ENCODE measurements around the gene WDR86.

The WDR86 gene

DNA sequence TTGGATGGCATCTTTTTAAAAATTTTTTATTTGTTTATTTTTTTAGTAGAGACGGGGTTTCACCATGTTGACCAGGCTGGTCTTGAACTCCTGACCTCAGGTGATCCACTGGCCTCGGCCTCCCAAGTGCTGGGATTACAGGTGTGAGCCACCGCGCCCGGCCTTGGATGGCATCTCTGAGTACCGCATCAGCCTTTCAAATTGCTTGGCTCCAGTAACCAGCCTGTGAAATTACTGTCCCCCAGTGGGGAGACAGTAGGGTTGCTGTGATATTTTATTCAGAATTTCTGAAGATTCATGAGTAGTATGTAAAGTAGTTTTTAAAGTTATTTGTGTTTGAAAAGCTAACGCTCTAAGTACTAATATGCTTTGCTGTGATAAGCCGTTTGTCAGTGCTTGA is 67.0 kb downstream of the WDR86 start:
- in situ Hi-C loops (cut with HindIII; ENCODE audit: low sequenced_read_pairs), result no loop called here
- peak overlapping the region; percentile 54 for H3K4me3 ChIP-seq (ENCODE audit: low read depth, low read length)
- DNase-seq (ENCODE audit: low read depth), result no peak
- TF ChIP-seq CTCF (IDR thresholded peaks at IDR 0.05; ENCODE audit: low read depth, low read length, missing control alignments), result no peak

DNA sequence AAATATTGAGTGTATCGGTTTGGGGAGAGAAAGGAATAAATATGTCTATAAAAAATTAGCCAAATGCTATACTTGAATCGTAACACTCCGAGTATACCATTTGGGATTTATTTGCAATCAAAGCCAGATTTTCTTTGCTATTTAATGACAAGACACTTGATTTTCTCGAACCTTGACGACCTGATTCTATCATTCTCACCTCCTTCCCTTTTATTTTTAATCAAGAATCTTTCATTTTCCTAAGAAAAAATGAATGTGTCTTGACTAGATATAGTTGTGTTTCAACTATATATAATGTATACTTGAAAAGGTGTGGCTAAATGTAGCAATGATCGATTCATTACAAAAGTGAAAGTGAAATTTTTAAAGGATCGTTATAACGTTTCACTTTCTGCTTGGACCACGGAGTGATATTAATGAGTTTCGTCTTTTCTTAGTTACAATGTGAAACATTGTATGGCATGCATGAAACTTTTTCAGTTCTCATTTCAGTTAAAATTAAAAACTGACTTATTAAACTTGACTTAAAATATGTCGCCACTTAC is 67.7 kb downstream of the WDR86 start:
- DNase-seq (ENCODE audit: low read depth), result no peak

GRCh38 chr7:151341357-151342101 is 68.3 kb downstream of the WDR86 start, which contains the start of gene NUB1:
Gene NUB1 (plus strand): TSS chr7:151341812. CDS start chr7:151345350, 3,538 bp downstream.
- TF ChIP-seq CTCF (IDR thresholded peaks at IDR 0.05; ENCODE audit: low read depth, low read length, missing control alignments), result no peak
- H3K4me3 ChIP-seq (ENCODE audit: low read depth, low read length), result peak within 1 kb of the TSS; percentile 54
- DNase-seq (ENCODE audit: low read depth), result peak; percentile 45
- in situ Hi-C loops (cut with HindIII; ENCODE audit: low sequenced_read_pairs), result no loop called here

More for the DNA sequence above, 67.7 kb downstream of the WDR86 start:
- no peak for TF ChIP-seq CTCF (IDR thresholded peaks at IDR 0.05; ENCODE audit: low read depth, low read length, missing control alignments)
- in situ Hi-C loops (cut with HindIII; ENCODE audit: low sequenced_read_pairs), result no loop called here
- peak overlapping the region; percentile 54 for H3K4me3 ChIP-seq (ENCODE audit: low read depth, low read length)

- no peak for DNase-seq (ENCODE audit: low read depth)
- peak overlapping the region; percentile 54 for H3K4me3 ChIP-seq (ENCODE audit: low read depth, low read length)
- in situ Hi-C loops (cut with HindIII; ENCODE audit: low sequenced_read_pairs), result no loop called here
- TF ChIP-seq CTCF (IDR thresholded peaks at IDR 0.05; ENCODE audit: low read depth, low read length, missing control alignments), result peak; percentile 10
These were observed 69.0 kb downstream of the WDR86 start for GRCh38 chr7:151340794-151341356.

- no peak for DNase-seq (ENCODE audit: low read depth)
- H3K4me3 ChIP-seq (ENCODE audit: low read depth, low read length), result no peak overlapping the region
- no peak for TF ChIP-seq CTCF (IDR thresholded peaks at IDR 0.05; ENCODE audit: low read depth, low read length, missing control alignments)
- in situ Hi-C loops (cut with HindIII; ENCODE audit: low sequenced_read_pairs), result no loop called here
These were observed 70.0 kb downstream of the WDR86 start for GRCh38 chr7:151339651-151340382.

GRCh38 chr7:151338809-151339208 is 71.0 kb downstream of the WDR86 start:
- no peak for DNase-seq (ENCODE audit: low read depth)
- no peak overlapping the region for H3K4me3 ChIP-seq (ENCODE audit: low read depth, low read length)
- TF ChIP-seq CTCF (IDR thresholded peaks at IDR 0.05; ENCODE audit: low read depth, low read length, missing control alignments), result no peak
- in situ Hi-C loops (cut with HindIII; ENCODE audit: low sequenced_read_pairs), result no loop called here

All from astrocyte of the cerebellum (primary cell).